ENCODE data around the gene ANKRD27.

GRCh38 chr19:32677657-32678056 lies 2.7 kb upstream of the ANKRD27 start:
- no peak for TF ChIP-seq CTCF (IDR thresholded peaks at IDR 0.05)
- TF ChIP-seq REST (IDR thresholded peaks at IDR 0.05; ENCODE audit: insufficient read depth in 1 of 2, low read depth in 2 of 2, low read length in 1 of 2): no peak

All from Panc1 (cell line).